ENCODE measurements around the gene BIRC2. TPM values are rescaled to one million over a fixed set of nuclear protein-coding genes. Genes with fewer than 3 reads are reported as not detected.
"Not testable (repeated sequence)": the region's sequence is repeated elsewhere in the genome, so short reads cannot be mapped to it uniquely, and the experiment has no call there.

Gene BIRC2
- total and polyA plus RNA-seq, 9 donors: 23.7 to 57.8 (median 33.6) TPM

DNA sequence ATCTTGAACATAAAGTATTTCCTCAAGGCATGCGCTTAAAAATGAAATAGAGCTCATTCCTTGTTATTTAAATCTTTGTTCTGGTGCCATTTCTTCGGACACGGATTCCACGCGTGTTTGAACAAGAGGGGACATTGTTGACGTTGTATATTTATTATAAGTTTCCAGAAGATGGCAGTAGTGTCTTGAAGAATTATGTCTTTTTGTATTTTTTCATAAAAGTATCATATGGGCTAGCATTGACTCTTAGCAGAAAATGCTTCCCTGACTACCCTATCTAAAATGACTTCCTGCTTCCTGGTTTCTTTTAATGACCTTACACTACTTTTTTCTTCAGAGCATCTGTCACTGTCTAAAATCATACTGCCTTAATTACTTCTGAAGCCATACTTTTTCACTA, 20.4 kb downstream of the BIRC2 start:
- H3K4me1 ChIP-seq (ENCODE audit: insufficient read depth): no peaks in the 10 kb centered on the region
- H3K36me3 ChIP-seq: no peaks in the 10 kb centered on the region
- no peaks in the 10 kb centered on the region for H3K27me3 ChIP-seq
- intact Hi-C loops (cut with DNase I): loop anchor here in 1 of 4 donors (10.0 kb wide), 1 partner anchor 127 kb away; no protein-coding TSS in a partner anchor
- DNase-seq: no peak
- H3K27ac ChIP-seq: no peak overlapping the region
- H3K9me3 ChIP-seq: no peaks in the 10 kb centered on the region
- 15 to 24% (median 16%) methylated on average over 6 of the region's 6 CpGs for WGBS, 3 donors
- H3K4me3 ChIP-seq: no peak overlapping the region
- TF ChIP-seq CTCF (IDR thresholded peaks at IDR 0.05) (no peak), EP300 (IDR thresholded peaks at IDR 0.05) (no peak), POLR2A (IDR thresholded peaks at IDR 0.05) (no peak)

DNA sequence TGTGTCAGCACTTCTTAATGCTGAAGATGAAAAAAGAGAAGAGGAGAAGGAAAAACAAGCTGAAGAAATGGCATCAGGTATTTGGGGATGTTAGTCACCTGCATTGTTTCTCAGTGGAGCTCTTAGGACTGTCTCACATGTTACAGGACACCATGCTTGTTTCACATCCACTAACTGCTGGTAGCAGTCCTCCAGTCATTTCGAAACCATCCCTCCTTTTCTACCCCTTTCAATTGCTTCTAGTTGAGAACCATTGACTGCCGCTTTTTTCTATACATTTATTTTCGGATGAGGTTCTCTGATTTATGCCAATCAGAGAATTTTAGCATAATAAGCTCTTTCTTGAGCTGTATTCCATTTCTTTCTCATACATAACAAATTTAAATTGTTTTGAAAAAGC, 21.5 kb downstream of the BIRC2 start:
- Histone ChIP-seq H3K36me3 (no peaks in the 10 kb centered on the region), H3K27me3 (no peaks in the 10 kb centered on the region), H3K4me1 (ENCODE audit: insufficient read depth) (no peaks in the 10 kb centered on the region), H3K4me3 (no peak overlapping the region), H3K27ac (no peak overlapping the region), H3K9me3 (no peaks in the 10 kb centered on the region)
- TF ChIP-seq EP300 (IDR thresholded peaks at IDR 0.05) (no peak), CTCF (IDR thresholded peaks at IDR 0.05) (no peak), POLR2A (IDR thresholded peaks at IDR 0.05) (no peak)
- WGBS, 3 donors: 87 to 92% (median 90%) methylated on average over 3 of the region's 3 CpGs
- intact Hi-C loops (cut with DNase I): loop anchor here in 1 of 4 donors (10.0 kb wide), 1 partner anchor 126 kb away; no protein-coding TSS in a partner anchor
- no peak for DNase-seq

- H3K36me3 ChIP-seq; H3K4me3 ChIP-seq; H3K27me3 ChIP-seq; H3K27ac ChIP-seq; intact Hi-C loops (cut with DNase I); H3K9me3 ChIP-seq; DNase-seq; H3K4me1 ChIP-seq (ENCODE audit: insufficient read depth): not testable (repeated sequence)
- 82 to 84% (median 84%) methylated on average over 30 to 31 of the region's 31 CpGs for WGBS, 3 donors
Observed at GRCh38 chr11:102374633-102375424, 27.8 kb downstream of the BIRC2 start.

- no peaks in the 10 kb centered on the region for H3K27me3 ChIP-seq
- intact Hi-C loops (cut with DNase I): no loop called here
- 92 to 94% (median 93%) methylated on average over 5 of the region's 5 CpGs for WGBS, 3 donors
- H3K4me3 ChIP-seq: no peak overlapping the region
- no peak for TF ChIP-seq POLR2A (IDR thresholded peaks at IDR 0.05)
- no peak for TF ChIP-seq EP300 (IDR thresholded peaks at IDR 0.05)
- TF ChIP-seq CTCF (IDR thresholded peaks at IDR 0.05): no peak
- no peak overlapping the region for H3K27ac ChIP-seq
- H3K9me3 ChIP-seq: no peaks in the 10 kb centered on the region
- H3K36me3 ChIP-seq: no peaks in the 10 kb centered on the region
- no peak for DNase-seq
- H3K4me1 ChIP-seq (ENCODE audit: insufficient read depth): no peaks in the 10 kb centered on the region
Observed at GRCh38 chr11:102375720-102376399, 28.8 kb downstream of the BIRC2 start.

GRCh38 chr11:102377891-102378290, 30.9 kb downstream of the BIRC2 start:
- 79 to 82% (median 79%) methylated on average over 2 of the region's 2 CpGs for WGBS, 3 donors
- Histone ChIP-seq H3K4me3 (no peak overlapping the region), H3K9me3 (no peaks in the 10 kb centered on the region), H3K36me3 (no peaks in the 10 kb centered on the region), H3K27ac (no peak overlapping the region), H3K27me3 (no peaks in the 10 kb centered on the region), H3K4me1 (ENCODE audit: insufficient read depth) (no peaks in the 10 kb centered on the region)
- TF ChIP-seq EP300 (IDR thresholded peaks at IDR 0.05): no peak
- TF ChIP-seq CTCF (IDR thresholded peaks at IDR 0.05): no peak
- no peak for TF ChIP-seq POLR2A (IDR thresholded peaks at IDR 0.05)
- intact Hi-C loops (cut with DNase I): no loop called here
- no peak for DNase-seq
